Liver (tissue), 9 donors: Measurements from ENCODE around the gene C12orf75. TPM values are rescaled to one million over a fixed set of nuclear protein-coding genes. Genes with fewer than 3 reads are reported as not detected.

Source experiments
- DNase-seq: peaks from one replicate; pipeline ENCODE4 v3.0.0-alpha.2; 2017; ENCODE audit warnings: low spot score
- H3K27ac ChIP-seq, 2 donors: one replicate each; pipeline ENCODE4 v1.7.0; 2013; ENCODE audit warnings: inconsistent platforms in 2 of 2, low read length in 2 of 2, control low read depth in 1 of 2, low read depth in 1 of 2, mild to moderate bottlenecking in 1 of 2
- H3K27me3 ChIP-seq, 4 donors: one replicate each; pipeline versions ENCODE4 v1.6.1 to v1.7.0; 2013; ENCODE audit warnings: low read length in 3 of 4, inconsistent platforms in 1 of 4, mild to moderate bottlenecking in 1 of 4, moderate library complexity in 1 of 4; ENCODE audit not compliant: control insufficient read depth in 4 of 4, insufficient read depth in 4 of 4
- H3K36me3 ChIP-seq, 4 donors: one replicate each; pipeline versions ENCODE4 v1.6.1 to v1.7.0; 2013; ENCODE audit warnings: low read length in 3 of 4, mild to moderate bottlenecking in 3 of 4, low read depth in 1 of 4, moderate library complexity in 1 of 4; ENCODE audit not compliant: control insufficient read depth in 4 of 4, insufficient read depth in 3 of 4
- H3K4me1 ChIP-seq, 4 donors: one replicate each; pipeline versions ENCODE4 v1.6.1 to v1.7.0; 2013; ENCODE audit warnings: low read length in 3 of 4, mild to moderate bottlenecking in 3 of 4, moderate library complexity in 1 of 4; ENCODE audit not compliant: control insufficient read depth in 4 of 4, insufficient read depth in 4 of 4
- H3K4me3 ChIP-seq, 3 donors: one replicate each; pipeline versions ENCODE4 v1.6.1 to v1.7.0; 2013; ENCODE audit warnings: low read length in 3 of 3, control low read depth in 1 of 3, low read depth in 1 of 3, mild to moderate bottlenecking in 1 of 3
- H3K9ac ChIP-seq, 2 donors: one replicate each; pipeline ENCODE4 v1.7.0; 2013; ENCODE audit warnings: low read length in 2 of 2, mild to moderate bottlenecking in 2 of 2, moderate library complexity in 2 of 2, control low read depth in 1 of 2, low read depth in 1 of 2
- H3K9me3 ChIP-seq, 4 donors: one replicate each; pipeline versions ENCODE4 v1.6.1 to v1.7.0; 2013; ENCODE audit warnings: low read length in 3 of 4; ENCODE audit not compliant: control insufficient read depth in 4 of 4
- EGR1 ChIP-seq, 2 donors: IDR thresholded peaks; 2 replicates each; pipeline ENCODE4 v1.6.1; 2016 to 2018; ENCODE audit warnings: antibody characterized with exemption in 2 of 2, low read depth in 2 of 2
- FOXA1 ChIP-seq: IDR thresholded peaks from 2 replicates; pipeline ENCODE4 v1.6.1; 2016; ENCODE audit warnings: antibody characterized with exemption
- FOXA2 ChIP-seq: IDR thresholded peaks from 2 replicates; pipeline ENCODE4 v1.6.1; 2016; ENCODE audit warnings: antibody characterized with exemption
- GABPA ChIP-seq, 2 donors: IDR thresholded peaks in 1 of 2; conservative IDR thresholded peaks in 1 of 2; 2 replicates each; pipeline ENCODE4 v1.6.1; 2016; ENCODE audit warnings: antibody characterized with exemption in 2 of 2, mild to moderate bottlenecking in 1 of 2, moderate library complexity in 1 of 2
- HNF4A ChIP-seq, 2 donors: conservative IDR thresholded peaks; 2 replicates each; pipeline ENCODE4 v1.6.1; 2016; ENCODE audit warnings: antibody characterized with exemption in 2 of 2, mild to moderate bottlenecking in 2 of 2
- HNF4G ChIP-seq: IDR thresholded peaks from 2 replicates; pipeline ENCODE4 v1.6.1; 2016; ENCODE audit warnings: antibody characterized with exemption
- JUND ChIP-seq, 2 donors: IDR thresholded peaks; 2 replicates each; pipeline ENCODE4 v1.6.1; 2016; ENCODE audit warnings: antibody characterized with exemption in 2 of 2
- RXRA ChIP-seq, 2 donors: IDR thresholded peaks; 2 replicates each; pipeline ENCODE4 v1.6.1; 2017 to 2018; ENCODE audit warnings: antibody characterized with exemption in 2 of 2, mild to moderate bottlenecking in 1 of 2
- SP1 ChIP-seq: IDR thresholded peaks from 2 replicates; pipeline ENCODE4 v1.6.1; 2018; ENCODE audit warnings: antibody characterized with exemption, mild to moderate bottlenecking
- TAF1 ChIP-seq: conservative IDR thresholded peaks from 2 replicates; pipeline ENCODE4 v1.6.1; 2016; ENCODE audit warnings: antibody characterized with exemption, mild to moderate bottlenecking
- YY1 ChIP-seq: IDR thresholded peaks from 2 replicates; pipeline ENCODE4 v1.6.1; 2016; ENCODE audit warnings: antibody characterized with exemption, mild to moderate bottlenecking
- WGBS: extraction: QIAGEN DNeasy Blood & Tissue Kit; methylation state at CpG from one replicate; pipeline ENCODE4 v1.1.7; 2013; 5-methylcytosine and 5-hydroxymethylcytosine counted together
- polyA plus RNA-seq, 2 donors: library from polyadenylated mRNA; stranded (reverse) in 1 of 2; unstranded in 1 of 2; fragments of 200-250 nt in 1 of 2; fragments of >200 nt in 1 of 2; fragmentation: Nextera tagmentation in 1 of 2; extraction: Ambion mirVana in 1 of 2; gene quantifications; one replicate each; pipeline versions ENCODE4 v1.2.1 to v1.2.3, GENCODE V29; 2013 to 2015
- total RNA-seq, 2 donors: library from RNA; depleted of rRNA; stranded (reverse); fragments of >200 nt; gene quantifications; one replicate each; pipeline ENCODE4 v1.2.3, GENCODE V29; 2014
- TF ChIP-seq, protein P1 (sequence below): fragments of 150-350 bp; IDR thresholded peaks from 2 replicates; pipeline ENCODE4 v1.5.1; 2017; ENCODE audit warnings: improper control_type of control experiment, low read depth, low read length; ENCODE audit not compliant: missing input control
- TF ChIP-seq, protein P2 (sequence below): IDR thresholded peaks from 2 replicates; pipeline ENCODE4 v1.6.1; 2016; ENCODE audit warnings: antibody characterized with exemption, mild to moderate bottlenecking
- TF ChIP-seq, protein P3 (sequence below): IDR thresholded peaks from 2 replicates; pipeline ENCODE4 v1.6.1; 2016; ENCODE audit warnings: antibody characterized with exemption
- donor health status: healthy.
- donor health status: healthy.
- donor health status: healthy.
- donor health status: healthy.
- donor health status: healthy.

The C12orf75 gene
- total and polyA plus RNA-seq, 4 donors = 1.2 to 3.9 (median 2.8) TPM

DNA sequence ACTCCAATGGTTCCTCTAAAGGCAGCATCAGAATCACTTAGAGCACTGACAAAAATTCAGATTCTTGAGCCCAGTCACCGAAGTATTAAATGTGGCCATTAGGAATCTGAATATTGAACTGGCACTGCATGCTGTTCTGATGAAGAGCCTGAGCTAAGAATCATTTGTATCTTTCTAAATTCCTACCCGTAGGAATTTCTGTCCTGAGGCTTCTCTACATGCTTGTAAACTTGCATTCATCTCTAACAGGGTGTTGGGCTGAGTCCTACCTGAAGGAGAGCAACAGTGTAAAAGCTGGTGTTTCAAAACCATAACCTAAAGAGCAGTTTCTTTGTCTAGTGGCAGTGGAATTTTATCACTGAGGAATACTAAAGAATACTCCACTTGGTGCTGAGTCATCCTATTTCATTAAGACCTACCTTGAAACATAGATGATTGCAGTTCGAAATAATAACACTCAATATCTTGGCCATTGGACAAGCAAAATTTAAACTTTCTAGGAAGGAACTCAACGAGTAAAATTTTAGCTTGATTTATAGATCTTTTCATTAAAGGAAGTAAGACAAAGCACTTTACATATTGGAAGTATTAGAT, 35.5 kb upstream of the C12orf75 start:
- Histone ChIP-seq H3K9me3 (no peaks in the 10 kb centered on the region), H3K27ac (no peak overlapping the region), H3K4me3 (no peak overlapping the region), H3K27me3 (no peaks in the 10 kb centered on the region), H3K4me1 (no peaks in the 10 kb centered on the region), H3K9ac (no peak overlapping the region), H3K36me3 (no peaks in the 10 kb centered on the region)
- 89% methylated on average over 4 of the region's 4 CpGs for WGBS
- DNase-seq = no peak
- TF ChIP-seq FOXA1 (no peak), YY1 (no peak), TAF1 (no peak), RXRA (IDR thresholded peaks at IDR 0.05) (no peak)
- TF ChIP-seq, protein P1, sequence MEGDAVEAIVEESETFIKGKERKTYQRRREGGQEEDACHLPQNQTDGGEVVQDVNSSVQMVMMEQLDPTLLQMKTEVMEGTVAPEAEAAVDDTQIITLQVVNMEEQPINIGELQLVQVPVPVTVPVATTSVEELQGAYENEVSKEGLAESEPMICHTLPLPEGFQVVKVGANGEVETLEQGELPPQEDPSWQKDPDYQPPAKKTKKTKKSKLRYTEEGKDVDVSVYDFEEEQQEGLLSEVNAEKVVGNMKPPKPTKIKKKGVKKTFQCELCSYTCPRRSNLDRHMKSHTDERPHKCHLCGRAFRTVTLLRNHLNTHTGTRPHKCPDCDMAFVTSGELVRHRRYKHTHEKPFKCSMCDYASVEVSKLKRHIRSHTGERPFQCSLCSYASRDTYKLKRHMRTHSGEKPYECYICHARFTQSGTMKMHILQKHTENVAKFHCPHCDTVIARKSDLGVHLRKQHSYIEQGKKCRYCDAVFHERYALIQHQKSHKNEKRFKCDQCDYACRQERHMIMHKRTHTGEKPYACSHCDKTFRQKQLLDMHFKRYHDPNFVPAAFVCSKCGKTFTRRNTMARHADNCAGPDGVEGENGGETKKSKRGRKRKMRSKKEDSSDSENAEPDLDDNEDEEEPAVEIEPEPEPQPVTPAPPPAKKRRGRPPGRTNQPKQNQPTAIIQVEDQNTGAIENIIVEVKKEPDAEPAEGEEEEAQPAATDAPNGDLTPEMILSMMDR = no peak
- TF ChIP-seq, protein P2, sequence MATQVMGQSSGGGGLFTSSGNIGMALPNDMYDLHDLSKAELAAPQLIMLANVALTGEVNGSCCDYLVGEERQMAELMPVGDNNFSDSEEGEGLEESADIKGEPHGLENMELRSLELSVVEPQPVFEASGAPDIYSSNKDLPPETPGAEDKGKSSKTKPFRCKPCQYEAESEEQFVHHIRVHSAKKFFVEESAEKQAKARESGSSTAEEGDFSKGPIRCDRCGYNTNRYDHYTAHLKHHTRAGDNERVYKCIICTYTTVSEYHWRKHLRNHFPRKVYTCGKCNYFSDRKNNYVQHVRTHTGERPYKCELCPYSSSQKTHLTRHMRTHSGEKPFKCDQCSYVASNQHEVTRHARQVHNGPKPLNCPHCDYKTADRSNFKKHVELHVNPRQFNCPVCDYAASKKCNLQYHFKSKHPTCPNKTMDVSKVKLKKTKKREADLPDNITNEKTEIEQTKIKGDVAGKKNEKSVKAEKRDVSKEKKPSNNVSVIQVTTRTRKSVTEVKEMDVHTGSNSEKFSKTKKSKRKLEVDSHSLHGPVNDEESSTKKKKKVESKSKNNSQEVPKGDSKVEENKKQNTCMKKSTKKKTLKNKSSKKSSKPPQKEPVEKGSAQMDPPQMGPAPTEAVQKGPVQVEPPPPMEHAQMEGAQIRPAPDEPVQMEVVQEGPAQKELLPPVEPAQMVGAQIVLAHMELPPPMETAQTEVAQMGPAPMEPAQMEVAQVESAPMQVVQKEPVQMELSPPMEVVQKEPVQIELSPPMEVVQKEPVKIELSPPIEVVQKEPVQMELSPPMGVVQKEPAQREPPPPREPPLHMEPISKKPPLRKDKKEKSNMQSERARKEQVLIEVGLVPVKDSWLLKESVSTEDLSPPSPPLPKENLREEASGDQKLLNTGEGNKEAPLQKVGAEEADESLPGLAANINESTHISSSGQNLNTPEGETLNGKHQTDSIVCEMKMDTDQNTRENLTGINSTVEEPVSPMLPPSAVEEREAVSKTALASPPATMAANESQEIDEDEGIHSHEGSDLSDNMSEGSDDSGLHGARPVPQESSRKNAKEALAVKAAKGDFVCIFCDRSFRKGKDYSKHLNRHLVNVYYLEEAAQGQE = no peak

DNA sequence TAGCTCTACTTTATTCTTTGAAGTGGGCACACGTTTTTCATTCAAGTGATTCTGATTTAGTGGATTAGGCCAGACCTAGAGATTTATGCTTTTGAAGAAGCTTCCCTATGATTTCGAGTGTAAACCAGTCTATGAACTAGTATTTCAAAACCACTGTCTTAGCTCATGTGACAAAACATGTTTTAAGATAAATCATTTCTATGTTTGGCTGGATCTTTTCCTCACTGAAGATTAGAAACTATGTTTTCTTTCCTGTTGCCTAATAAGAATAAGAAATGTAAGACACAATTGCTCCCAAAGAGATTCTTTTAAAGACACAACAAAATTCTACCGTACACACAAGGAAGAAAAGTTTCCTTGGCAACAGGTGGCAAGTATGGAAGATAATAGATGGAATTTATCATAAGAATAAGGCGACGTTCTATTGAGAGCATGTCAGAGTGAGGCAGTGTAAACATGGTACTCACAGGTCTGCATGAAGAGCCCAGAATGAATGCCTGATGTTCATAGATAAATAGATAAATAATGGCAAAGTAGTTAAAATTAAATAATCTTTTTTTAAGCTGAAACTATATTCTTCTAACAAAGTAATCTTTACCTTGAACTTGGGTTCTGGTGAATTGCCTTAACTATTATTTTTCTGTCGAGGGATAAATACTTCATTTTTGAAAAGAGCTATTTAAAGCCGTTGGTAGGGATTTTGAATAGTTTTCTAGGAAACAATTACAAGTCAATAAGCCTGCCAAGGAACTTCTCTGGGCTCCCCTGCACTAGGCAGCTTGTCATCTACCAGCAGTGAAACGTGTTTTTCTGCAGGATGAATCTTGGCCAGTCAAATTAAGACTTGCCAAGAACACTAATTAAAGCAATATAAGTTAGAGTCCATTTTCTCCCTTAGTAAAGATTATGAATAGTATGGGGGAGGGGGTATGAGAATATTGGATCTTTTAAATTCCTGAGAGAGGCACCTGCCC, 34.1 kb upstream of the C12orf75 start:
- DNase-seq = no peak
- no peaks in the 10 kb centered on the region for H3K4me1 ChIP-seq
- H3K9ac ChIP-seq = no peak overlapping the region
- no peaks in the 10 kb centered on the region for H3K36me3 ChIP-seq
- H3K4me3 ChIP-seq = no peak overlapping the region
- no peaks in the 10 kb centered on the region for H3K27me3 ChIP-seq
- H3K9me3 ChIP-seq = no peaks in the 10 kb centered on the region
- no peak overlapping the region for H3K27ac ChIP-seq
- WGBS = 81% methylated on average over 8 of the region's 8 CpGs
- no peak for TF ChIP-seq HNF4G
- no peak for TF ChIP-seq FOXA2
- TF ChIP-seq, protein P2 = no peak
- TF ChIP-seq, protein P3, sequence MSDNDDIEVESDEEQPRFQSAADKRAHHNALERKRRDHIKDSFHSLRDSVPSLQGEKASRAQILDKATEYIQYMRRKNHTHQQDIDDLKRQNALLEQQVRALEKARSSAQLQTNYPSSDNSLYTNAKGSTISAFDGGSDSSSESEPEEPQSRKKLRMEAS = no peak
- TF ChIP-seq RXRA (IDR thresholded peaks at IDR 0.05) = no peak
- no peak for TF ChIP-seq YY1
- TF ChIP-seq EGR1 (IDR thresholded peaks at IDR 0.05; ENCODE audit: low read depth in 2 of 2) = no peak
- TF ChIP-seq GABPA (IDR thresholded peaks at IDR 0.05 in 1 of 2, conservative IDR thresholded peaks at IDR 0.05 in 1 of 2) = no peak
- no peak for TF ChIP-seq HNF4A (conservative IDR thresholded peaks at IDR 0.05)
- TF ChIP-seq FOXA1 = no peak
- TF ChIP-seq TAF1 = no peak
- no peak for TF ChIP-seq JUND (IDR thresholded peaks at IDR 0.05)
- TF ChIP-seq SP1 = no peak
